ENCODE results near the gene FGD4.

The FGD4 gene

DNA sequence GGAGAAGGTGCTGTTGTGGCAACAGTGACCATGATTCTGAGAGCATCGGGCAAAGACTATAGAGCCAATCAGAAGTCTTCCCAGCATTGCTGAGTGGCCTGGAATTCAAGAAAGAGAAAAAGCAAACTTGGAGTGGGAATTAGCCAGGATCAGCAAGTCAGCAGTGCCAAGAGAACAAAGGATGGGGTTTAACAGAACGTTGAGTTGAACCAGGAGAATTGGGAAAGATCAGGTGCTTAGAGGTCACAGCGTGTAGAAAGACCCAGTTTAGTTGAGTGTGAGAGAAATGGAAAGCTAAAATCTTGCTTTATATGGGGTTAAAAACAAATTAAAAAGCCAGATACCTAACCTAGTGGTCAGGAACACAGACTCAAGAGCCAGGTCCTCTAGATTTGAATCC, 189.2 kb downstream of the FGD4 start:
- TF ChIP-seq POLR2AphosphoS5 (IDR thresholded peaks at IDR 0.05; ENCODE audit: borderline replicate concordance, low read depth, low read length) (no peak), EZH2 (IDR thresholded peaks at IDR 0.05) (no peak)
- H3K9ac ChIP-seq (ENCODE audit: insufficient read length), result no peak overlapping the region

DNA sequence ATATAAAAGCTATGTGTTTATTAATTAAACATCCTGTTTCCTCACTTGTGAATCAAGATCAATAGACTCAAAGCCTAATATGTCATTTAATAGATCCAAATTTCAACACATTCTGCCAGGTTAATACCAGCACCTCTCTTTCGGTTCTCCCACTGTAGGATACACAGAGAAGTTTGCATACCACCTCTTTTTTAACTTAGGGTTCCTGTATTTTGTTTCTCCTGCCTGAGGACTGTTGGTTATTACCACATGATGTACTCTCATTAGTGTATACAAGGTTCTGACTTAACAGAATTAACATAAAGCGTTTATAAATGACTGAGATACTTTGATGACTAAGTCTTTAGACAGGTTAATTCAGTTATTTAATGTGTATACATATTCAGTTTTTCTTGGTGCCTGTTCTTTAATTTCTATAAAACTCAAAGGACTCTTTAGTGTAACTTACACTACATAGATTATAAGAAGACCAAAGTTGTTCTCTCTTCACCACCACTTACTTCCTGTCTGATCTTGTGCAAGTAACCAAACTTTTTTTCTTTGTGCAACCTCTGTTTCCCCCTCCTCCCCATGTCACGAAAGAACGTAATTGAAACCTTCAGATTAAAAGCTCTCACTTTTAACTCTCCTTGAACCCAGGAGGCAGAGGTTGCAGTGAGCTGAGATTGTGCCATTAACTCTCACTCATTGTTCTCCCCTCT, 190.0 kb downstream of the FGD4 start:
- H3K36me3 ChIP-seq (ENCODE audit: insufficient read depth, low read length), result no peaks in the 10 kb centered on the region
- TF ChIP-seq FOXP2 (optimal IDR thresholded peaks at IDR 0.05; ENCODE audit: control extremely low read depth, extremely low read length, insufficient read depth), result no peak
- TF ChIP-seq EZH2 (IDR thresholded peaks at IDR 0.05), result no peak
- TF ChIP-seq POLR2AphosphoS5 (IDR thresholded peaks at IDR 0.05; ENCODE audit: borderline replicate concordance, low read depth, low read length), result no peak
- no peak overlapping the region for H3K9ac ChIP-seq (ENCODE audit: insufficient read length)
- H3K27ac ChIP-seq, result no peak overlapping the region
- no peak for DNase-seq (ENCODE audit: low read depth, low spot score)
- H3K4me3 ChIP-seq, result no peak overlapping the region
- no peaks in the 10 kb centered on the region for H3K9me3 ChIP-seq (ENCODE audit: low read depth, low read length)

More for the DNA sequence above, 189.2 kb downstream of the FGD4 start:
- Histone ChIP-seq H3K4me3 (no peak overlapping the region), H3K9me3 (ENCODE audit: low read depth, low read length) (no peaks in the 10 kb centered on the region), H3K27ac (no peak overlapping the region), H3K36me3 (ENCODE audit: insufficient read depth, low read length) (no peaks in the 10 kb centered on the region)
- DNase-seq (ENCODE audit: low read depth, low spot score), result no peak

DNA sequence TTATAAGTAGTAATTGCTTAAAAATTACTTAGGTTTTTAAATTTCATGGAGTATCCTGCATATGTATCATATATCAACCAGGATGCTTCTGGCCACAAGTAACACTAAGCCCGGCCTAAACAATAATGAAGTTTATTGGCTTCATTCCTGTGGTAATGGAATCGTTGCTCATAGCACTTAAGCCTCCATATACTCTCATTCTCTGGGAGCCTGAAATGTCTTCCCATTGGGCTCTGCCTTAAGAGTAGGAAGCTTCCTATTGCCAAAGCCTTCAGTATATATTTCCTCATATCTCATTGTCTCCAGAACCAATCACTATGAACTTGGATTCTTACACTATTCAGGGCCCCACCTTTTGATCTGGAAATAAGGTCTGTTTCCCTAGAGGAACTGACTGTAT, 195.9 kb downstream of the FGD4 start:
- Histone ChIP-seq H3K36me3 (ENCODE audit: insufficient read depth, low read length) (no peaks in the 10 kb centered on the region), H3K4me3 (no peak overlapping the region), H3K9ac (ENCODE audit: insufficient read length) (no peak overlapping the region), H3K27ac (no peak overlapping the region), H3K9me3 (ENCODE audit: low read depth, low read length) (no peaks in the 10 kb centered on the region)
- DNase-seq (ENCODE audit: low read depth, low spot score), result no peak
- no peak for TF ChIP-seq POLR2AphosphoS5 (IDR thresholded peaks at IDR 0.05; ENCODE audit: borderline replicate concordance, low read depth, low read length)
- TF ChIP-seq EZH2 (IDR thresholded peaks at IDR 0.05), result no peak
- TF ChIP-seq FOXP2 (optimal IDR thresholded peaks at IDR 0.05; ENCODE audit: control extremely low read depth, extremely low read length, insufficient read depth), result no peak

DNA sequence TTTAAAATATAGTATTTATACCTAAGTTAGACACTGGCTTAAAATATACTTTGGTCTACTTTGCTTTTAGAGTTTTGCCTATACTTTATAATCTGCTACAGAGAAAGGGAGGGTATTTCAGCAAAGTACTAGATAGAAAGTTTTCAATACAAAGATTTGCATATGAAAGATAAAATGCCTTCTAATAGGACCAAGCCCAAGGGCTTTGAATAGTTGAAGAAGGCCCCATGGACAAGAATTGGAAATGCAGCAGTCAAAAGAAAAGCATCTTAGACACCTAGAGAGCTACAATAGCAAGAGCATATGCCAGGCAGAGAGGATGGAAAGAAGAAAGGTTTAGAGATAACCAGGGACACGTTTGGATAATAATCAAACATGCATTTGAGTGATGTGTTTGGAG, 196.7 kb downstream of the FGD4 start:
- Histone ChIP-seq H3K36me3 (ENCODE audit: insufficient read depth, low read length) (peaks cover 4% of the 10 kb centered on the region; the same call in 1 of the 2 replicates), H3K27ac (no peak overlapping the region), H3K9me3 (ENCODE audit: low read depth, low read length) (no peaks in the 10 kb centered on the region), H3K9ac (ENCODE audit: insufficient read length) (no peak overlapping the region), H3K4me3 (no peak overlapping the region)
- TF ChIP-seq FOXP2 (optimal IDR thresholded peaks at IDR 0.05; ENCODE audit: control extremely low read depth, extremely low read length, insufficient read depth) (no peak), POLR2AphosphoS5 (IDR thresholded peaks at IDR 0.05; ENCODE audit: borderline replicate concordance, low read depth, low read length) (no peak), EZH2 (IDR thresholded peaks at IDR 0.05) (no peak)
- DNase-seq (ENCODE audit: low read depth, low spot score), result no peak

DNA sequence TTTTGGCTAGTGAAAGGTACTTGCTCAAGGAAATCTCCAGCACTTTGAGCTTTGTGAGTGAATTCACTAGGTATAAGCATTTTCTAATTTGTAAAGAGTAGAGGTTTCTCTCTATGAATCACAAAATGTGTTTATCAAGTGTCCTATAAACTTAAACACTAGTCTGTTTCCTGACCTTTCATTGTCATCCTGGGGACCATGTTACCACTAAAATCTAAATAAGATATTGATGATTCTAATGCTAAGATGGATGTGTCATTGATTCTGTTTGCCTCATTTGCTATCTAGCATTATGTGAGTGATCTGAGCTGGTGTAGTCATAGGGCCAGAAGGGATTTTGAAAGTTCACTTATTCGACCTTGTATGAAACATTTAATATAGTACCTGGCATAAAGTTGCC, 199.3 kb downstream of the FGD4 start:
- peaks cover 14% of the 10 kb centered on the region; the same call in 1 of the 2 replicates for H3K36me3 ChIP-seq (ENCODE audit: insufficient read depth, low read length)
- no peaks in the 10 kb centered on the region for H3K9me3 ChIP-seq (ENCODE audit: low read depth, low read length)
- TF ChIP-seq EZH2 (IDR thresholded peaks at IDR 0.05), result no peak
- no peak for TF ChIP-seq FOXP2 (optimal IDR thresholded peaks at IDR 0.05; ENCODE audit: control extremely low read depth, extremely low read length, insufficient read depth)
- TF ChIP-seq POLR2AphosphoS5 (IDR thresholded peaks at IDR 0.05; ENCODE audit: borderline replicate concordance, low read depth, low read length), result no peak
- no peak overlapping the region for H3K4me3 ChIP-seq
- no peak for DNase-seq (ENCODE audit: low read depth, low spot score)
- H3K27ac ChIP-seq, result no peak overlapping the region
- no peak overlapping the region for H3K9ac ChIP-seq (ENCODE audit: insufficient read length)

DNA sequence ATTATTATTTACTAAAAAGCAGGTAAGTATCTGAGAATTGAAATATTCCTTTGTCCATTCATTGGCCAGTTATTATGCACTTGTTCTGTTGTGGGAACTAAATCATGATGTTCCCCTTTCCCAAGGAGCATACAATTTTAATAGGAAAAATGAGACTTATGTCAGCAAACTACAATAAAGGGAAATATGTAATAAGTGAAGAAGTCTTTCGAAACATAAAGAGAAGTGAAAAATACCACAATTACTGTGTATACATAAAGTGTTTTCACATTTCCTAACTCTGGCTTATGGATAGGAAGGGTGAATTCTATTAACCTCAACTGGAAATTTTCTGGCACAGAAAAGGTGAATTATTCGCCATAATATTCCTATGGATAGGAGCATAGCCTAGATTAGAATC, 201.3 kb downstream of the FGD4 start:
- DNase-seq (ENCODE audit: low read depth, low spot score), result no peak
- Histone ChIP-seq H3K9me3 (ENCODE audit: low read depth, low read length) (no peaks in the 10 kb centered on the region), H3K9ac (ENCODE audit: insufficient read length) (no peak overlapping the region)

DNA sequence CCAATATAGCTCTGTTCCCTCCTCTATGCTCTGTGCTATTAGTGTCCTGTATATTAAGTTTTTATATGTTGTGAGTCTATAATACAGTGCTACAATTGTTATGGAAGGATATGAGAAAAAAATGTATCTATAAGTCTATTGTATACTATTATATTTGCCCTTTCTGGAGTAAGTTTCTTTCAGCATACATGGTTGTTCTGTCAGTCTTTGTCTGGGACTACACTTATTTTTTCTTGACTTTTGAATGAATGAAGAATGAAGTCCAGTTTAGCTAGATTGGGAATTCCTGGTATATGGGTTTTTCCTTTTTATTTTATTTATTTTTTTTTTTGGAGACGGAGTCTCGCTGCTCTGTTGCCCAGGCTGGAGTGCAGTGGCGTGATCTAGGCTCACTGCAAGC, 203.7 kb downstream of the FGD4 start:
- no peak overlapping the region for H3K4me3 ChIP-seq
- peaks cover 17% of the 10 kb centered on the region; the same call in 1 of the 2 replicates for H3K36me3 ChIP-seq (ENCODE audit: insufficient read depth, low read length)
- no peaks in the 10 kb centered on the region for H3K9me3 ChIP-seq (ENCODE audit: low read depth, low read length)
- no peak overlapping the region for H3K9ac ChIP-seq (ENCODE audit: insufficient read length)
- DNase-seq (ENCODE audit: low read depth, low spot score), result no peak
- TF ChIP-seq EZH2 (IDR thresholded peaks at IDR 0.05), result no peak
- TF ChIP-seq FOXP2 (optimal IDR thresholded peaks at IDR 0.05; ENCODE audit: control extremely low read depth, extremely low read length, insufficient read depth), result no peak
- no peak for TF ChIP-seq POLR2AphosphoS5 (IDR thresholded peaks at IDR 0.05; ENCODE audit: borderline replicate concordance, low read depth, low read length)
- H3K27ac ChIP-seq, result no peak overlapping the region

More for the DNA sequence above, 201.3 kb downstream of the FGD4 start:
- Histone ChIP-seq H3K4me3 (no peak overlapping the region), H3K36me3 (ENCODE audit: insufficient read depth, low read length) (peaks cover 14% of the 10 kb centered on the region; the same call in 1 of the 2 replicates), H3K27ac (no peak overlapping the region)
- no peak for TF ChIP-seq POLR2AphosphoS5 (IDR thresholded peaks at IDR 0.05; ENCODE audit: borderline replicate concordance, low read depth, low read length)
- TF ChIP-seq EZH2 (IDR thresholded peaks at IDR 0.05), result no peak
- TF ChIP-seq FOXP2 (optimal IDR thresholded peaks at IDR 0.05; ENCODE audit: control extremely low read depth, extremely low read length, insufficient read depth), result no peak

DNA sequence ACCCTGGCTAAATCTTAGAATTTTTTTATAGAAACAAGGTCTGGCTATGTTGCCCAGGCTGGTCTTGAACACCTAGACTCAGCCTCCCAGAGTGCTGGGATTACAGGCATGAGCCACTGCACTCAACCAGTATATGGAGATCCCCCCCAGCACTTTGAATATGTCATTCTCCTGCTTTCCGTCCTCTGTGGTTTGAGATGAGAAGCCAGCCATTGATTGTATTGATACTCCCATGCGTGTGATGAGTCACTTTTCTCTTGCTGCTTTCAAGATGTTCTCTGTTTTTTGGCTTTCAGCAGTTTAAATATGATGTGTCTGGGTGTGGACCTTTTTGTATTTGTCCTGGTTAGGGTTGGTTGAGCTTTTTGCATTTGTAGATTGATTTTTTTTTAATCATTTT, 204.5 kb downstream of the FGD4 start:
- Histone ChIP-seq H3K9me3 (ENCODE audit: low read depth, low read length) (no peaks in the 10 kb centered on the region), H3K27ac (no peak overlapping the region), H3K36me3 (ENCODE audit: insufficient read depth, low read length) (peaks cover 17% of the 10 kb centered on the region; the same call in 1 of the 2 replicates), H3K4me3 (no peak overlapping the region), H3K9ac (ENCODE audit: insufficient read length) (no peak overlapping the region)
- TF ChIP-seq FOXP2 (optimal IDR thresholded peaks at IDR 0.05; ENCODE audit: control extremely low read depth, extremely low read length, insufficient read depth) (no peak), EZH2 (IDR thresholded peaks at IDR 0.05) (no peak), POLR2AphosphoS5 (IDR thresholded peaks at IDR 0.05; ENCODE audit: borderline replicate concordance, low read depth, low read length) (no peak)
- no peak for DNase-seq (ENCODE audit: low read depth, low spot score)

DNA sequence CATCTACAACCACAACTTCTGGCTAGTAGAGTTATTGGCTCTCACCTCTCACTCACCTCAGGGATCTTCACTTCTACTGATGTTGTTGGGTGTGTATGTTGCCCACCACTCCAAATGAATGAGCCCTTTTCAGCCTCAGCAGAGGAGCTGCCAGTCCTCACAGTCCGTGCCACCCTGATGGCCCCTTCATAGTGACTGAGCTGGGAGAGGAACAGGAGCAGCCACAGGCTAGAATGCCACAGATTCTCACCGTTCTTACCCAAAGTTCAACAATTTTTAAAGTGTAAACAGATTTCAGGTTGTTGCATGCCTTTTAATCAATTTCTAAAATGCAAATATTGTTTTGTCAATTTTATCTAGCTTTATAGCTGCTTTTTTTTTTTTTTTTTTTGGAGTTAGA, 205.2 kb downstream of the FGD4 start:
- H3K27ac ChIP-seq, result no peak overlapping the region
- no peak for DNase-seq (ENCODE audit: low read depth, low spot score)
- H3K9me3 ChIP-seq (ENCODE audit: low read depth, low read length), result no peaks in the 10 kb centered on the region
- TF ChIP-seq FOXP2 (optimal IDR thresholded peaks at IDR 0.05; ENCODE audit: control extremely low read depth, extremely low read length, insufficient read depth) (no peak), EZH2 (IDR thresholded peaks at IDR 0.05) (no peak), POLR2AphosphoS5 (IDR thresholded peaks at IDR 0.05; ENCODE audit: borderline replicate concordance, low read depth, low read length) (no peak)
- no peak overlapping the region for H3K4me3 ChIP-seq
- no peak overlapping the region for H3K9ac ChIP-seq (ENCODE audit: insufficient read length)
- H3K36me3 ChIP-seq (ENCODE audit: insufficient read depth, low read length), result peaks cover 17% of the 10 kb centered on the region; the same call in 1 of the 2 replicates
